ENCODE results near the gene ABHD15.

GRCh38 chr17:29571486-29571882 lies 4.6 kb upstream of the ABHD15 start:
- no peak for TF ChIP-seq CTCF (IDR thresholded peaks at IDR 0.05)
- no peak for TF ChIP-seq POLR2A (IDR thresholded peaks at IDR 0.05; ENCODE audit: low read depth)
- no peak for TF ChIP-seq EP300 (IDR thresholded peaks at IDR 0.05)
